Thoracic aorta (tissue), 2 donors: ENCODE measurements around the gene TASOR2. TPM values are rescaled to one million over a fixed set of nuclear protein-coding genes. Genes with fewer than 3 reads are reported as not detected.

Experiments
- ATAC-seq: fragments of 150-250 bp; one replicate; pipeline ENCODE4 v1.8.0; 2017; ENCODE audit warnings: low read depth; ENCODE audit not compliant: insufficient number of reproducible peaks, low FRiP score
- DNase-seq: peaks from one replicate; pipeline ENCODE4 v3.0.0-alpha.2; 2020; ENCODE audit warnings: low spot score
- H3K27ac ChIP-seq, 2 donors: fragments of 200-600 bp; sonication (generic); 1 replicate in 1 of 2; 2 replicates in 1 of 2; pipeline ENCODE4 v1.5.1; 2016; ENCODE audit warnings: mild to moderate bottlenecking in 2 of 2, moderate library complexity in 2 of 2
- H3K27me3 ChIP-seq: fragments of 200-600 bp; sonication (generic); replicated peaks from 2 replicates; pipeline ENCODE4 v1.6.0; 2016; ENCODE audit warnings: mild to moderate bottlenecking; ENCODE audit not compliant: insufficient read depth
- H3K36me3 ChIP-seq: fragments of 200-600 bp; sonication (generic); one replicate; pipeline ENCODE4 v1.5.1; 2016
- H3K4me1 ChIP-seq, 2 donors: fragments of 200-600 bp; sonication (generic); 1 replicate in 1 of 2; 2 replicates in 1 of 2; pipeline versions ENCODE4 v1.5.1 to v1.6.0; 2016; ENCODE audit warnings: low read depth in 2 of 2, mild to moderate bottlenecking in 1 of 2; ENCODE audit not compliant: control insufficient read depth in 1 of 2
- H3K4me3 ChIP-seq: fragments of 200-600 bp; sonication (generic); 2 replicates; pipeline ENCODE4 v1.5.1; 2016; ENCODE audit warnings: mild to moderate bottlenecking
- H3K9me3 ChIP-seq: fragments of 200-600 bp; sonication (generic); 2 replicates; pipeline ENCODE4 v1.5.1; 2016
- total RNA-seq, 2 donors: library from RNA; depleted of rRNA; stranded (reverse); fragments of >200 nt; gene quantifications; one replicate each; pipeline versions ENCODE4 v1.1.0 to v1.2.3, GENCODE V29; 2016
- TF ChIP-seq, protein P1 (sequence below): fragments of 200-600 bp; sonication (generic); IDR thresholded peaks from one replicate; pipeline ENCODE4 v1.5.1; 2019; ENCODE audit warnings: antibody characterized with exemption

The TASOR2 gene
- total RNA-seq, 2 donors from 2014 or later, result 43.9 to 123 TPM

GRCh38 chr10:5711642-5712041 is 27.0 kb downstream of the TASOR2 start:
- H3K9me3 ChIP-seq, result no peaks in the 10 kb centered on the region
- ATAC-seq, result no peak
- peaks cover 0 to 5% of the 10 kb centered on the region in 2 donors for H3K4me1 ChIP-seq
- H3K27ac ChIP-seq, result no peak overlapping the region
- DNase-seq, result no peak
- H3K4me3 ChIP-seq, result peak overlapping the region; percentile 34
- TF ChIP-seq, protein P1, sequence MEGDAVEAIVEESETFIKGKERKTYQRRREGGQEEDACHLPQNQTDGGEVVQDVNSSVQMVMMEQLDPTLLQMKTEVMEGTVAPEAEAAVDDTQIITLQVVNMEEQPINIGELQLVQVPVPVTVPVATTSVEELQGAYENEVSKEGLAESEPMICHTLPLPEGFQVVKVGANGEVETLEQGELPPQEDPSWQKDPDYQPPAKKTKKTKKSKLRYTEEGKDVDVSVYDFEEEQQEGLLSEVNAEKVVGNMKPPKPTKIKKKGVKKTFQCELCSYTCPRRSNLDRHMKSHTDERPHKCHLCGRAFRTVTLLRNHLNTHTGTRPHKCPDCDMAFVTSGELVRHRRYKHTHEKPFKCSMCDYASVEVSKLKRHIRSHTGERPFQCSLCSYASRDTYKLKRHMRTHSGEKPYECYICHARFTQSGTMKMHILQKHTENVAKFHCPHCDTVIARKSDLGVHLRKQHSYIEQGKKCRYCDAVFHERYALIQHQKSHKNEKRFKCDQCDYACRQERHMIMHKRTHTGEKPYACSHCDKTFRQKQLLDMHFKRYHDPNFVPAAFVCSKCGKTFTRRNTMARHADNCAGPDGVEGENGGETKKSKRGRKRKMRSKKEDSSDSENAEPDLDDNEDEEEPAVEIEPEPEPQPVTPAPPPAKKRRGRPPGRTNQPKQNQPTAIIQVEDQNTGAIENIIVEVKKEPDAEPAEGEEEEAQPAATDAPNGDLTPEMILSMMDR, result no peak
- H3K27me3 ChIP-seq, result no peaks in the 10 kb centered on the region
- no peaks in the 10 kb centered on the region for H3K36me3 ChIP-seq

- Histone ChIP-seq H3K9me3 (no peaks in the 10 kb centered on the region), H3K27me3 (no peaks in the 10 kb centered on the region), H3K4me3 (no peak overlapping the region), H3K36me3 (no peaks in the 10 kb centered on the region), H3K27ac (no peak overlapping the region), H3K4me1 (no peaks in the 10 kb centered on the region)
- DNase-seq (no peak), ATAC-seq (no peak)
- TF ChIP-seq, protein P1, result no peak
These were observed 34.9 kb downstream of the TASOR2 start for GRCh38 chr10:5719546-5719945.

DNA sequence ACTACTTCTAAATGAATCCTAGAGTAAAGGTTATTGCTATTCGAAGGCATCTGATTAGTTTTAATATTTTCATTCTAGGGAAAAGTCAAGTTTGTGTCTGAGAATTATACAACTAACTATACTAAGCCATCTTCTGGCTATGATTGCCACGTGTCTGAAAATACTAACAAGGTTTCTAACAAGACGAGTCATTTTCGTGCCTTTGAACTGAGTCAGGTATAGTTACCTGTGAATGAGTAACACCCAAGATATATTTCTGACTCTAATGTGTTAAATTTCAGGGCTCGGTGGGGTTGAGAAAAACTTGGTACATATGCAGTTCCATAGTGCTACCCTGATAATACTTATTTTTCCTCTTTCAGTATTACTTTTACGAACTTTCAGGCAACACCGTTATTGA is 35.5 kb downstream of the TASOR2 start:
- Histone ChIP-seq H3K9me3 (no peaks in the 10 kb centered on the region), H3K36me3 (no peaks in the 10 kb centered on the region), H3K27me3 (no peaks in the 10 kb centered on the region), H3K4me1 (no peaks in the 10 kb centered on the region), H3K4me3 (no peak overlapping the region), H3K27ac (no peak overlapping the region)
- ATAC-seq, result no peak
- TF ChIP-seq, protein P1, result no peak
- no peak for DNase-seq

- no peaks in the 10 kb centered on the region for H3K4me1 ChIP-seq
- no peak overlapping the region for H3K27ac ChIP-seq
- ATAC-seq (no peak), DNase-seq (no peak)
- H3K4me3 ChIP-seq, result no peak overlapping the region
- no peaks in the 10 kb centered on the region for H3K9me3 ChIP-seq
- H3K27me3 ChIP-seq, result no peaks in the 10 kb centered on the region
- H3K36me3 ChIP-seq, result peaks cover 5% of the 10 kb centered on the region
- TF ChIP-seq, protein P1, result no peak
These were observed 39.1 kb downstream of the TASOR2 start for GRCh38 chr10:5723692-5724091.

- no peaks in the 10 kb centered on the region for H3K27me3 ChIP-seq
- DNase-seq, result no peak
- H3K9me3 ChIP-seq, result no peaks in the 10 kb centered on the region
- peaks cover 16% of the 10 kb centered on the region for H3K36me3 ChIP-seq
- ATAC-seq, result no peak
- no peak overlapping the region for H3K27ac ChIP-seq
- no peaks in the 10 kb centered on the region for H3K4me1 ChIP-seq
- TF ChIP-seq, protein P1, result no peak
- no peak overlapping the region for H3K4me3 ChIP-seq
These were observed 46.1 kb downstream of the TASOR2 start for GRCh38 chr10:5730766-5731165.
